ENCODE results near the gene IQGAP2.
"Not testable (repeated sequence)": the region's sequence is repeated elsewhere in the genome, so short reads cannot be mapped to it uniquely, and the experiment has no call there.

IQGAP2 gene

GRCh38 chr5:76504901-76505564, 101.9 kb downstream of the IQGAP2 start:
- DNase-seq (ENCODE audit: low read depth), result no peak

DNA sequence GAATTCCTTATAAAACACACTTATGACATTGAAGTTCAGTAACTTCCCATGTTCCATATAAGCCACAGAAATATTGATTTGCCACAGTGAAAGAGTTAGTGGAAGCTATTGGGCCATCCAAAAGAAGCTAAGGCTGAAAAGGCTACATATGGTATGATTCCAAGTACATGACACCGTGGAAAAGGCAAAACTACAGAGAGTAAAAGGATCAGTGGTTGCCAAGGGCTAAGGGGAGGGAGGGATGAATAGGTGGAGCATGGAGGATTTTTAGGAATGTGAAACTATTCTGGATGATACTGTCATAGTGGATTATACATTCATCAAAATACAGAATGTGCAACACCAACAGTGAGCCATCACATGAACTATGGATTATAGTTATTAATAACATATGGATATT, 110.4 kb downstream of the IQGAP2 start:
- DNase-seq (ENCODE audit: low read depth), result no peak

- no peak for DNase-seq (ENCODE audit: low read depth)
Observed at GRCh38 chr5:76514292-76514691, 111.2 kb downstream of the IQGAP2 start.

DNA sequence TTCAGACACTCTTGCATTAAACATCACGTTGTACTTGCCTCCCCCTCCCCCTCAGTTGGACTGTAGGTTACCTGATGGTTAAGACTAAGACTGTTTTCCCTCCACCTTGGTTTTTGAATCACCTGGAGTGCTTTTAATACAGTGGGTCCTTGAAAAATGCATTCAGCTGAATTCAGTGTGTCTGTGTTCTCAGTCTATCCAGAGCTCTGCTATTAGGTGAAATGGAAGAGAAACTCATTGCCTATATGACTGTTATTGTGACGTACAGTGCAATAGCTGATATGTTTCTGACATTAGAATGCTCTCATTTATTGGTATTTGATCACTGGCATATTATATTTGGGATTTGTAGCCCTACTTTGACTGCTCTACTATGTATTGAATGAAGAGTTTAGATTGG, 111.6 kb downstream of the IQGAP2 start:
- no peak for DNase-seq (ENCODE audit: low read depth)

DNA sequence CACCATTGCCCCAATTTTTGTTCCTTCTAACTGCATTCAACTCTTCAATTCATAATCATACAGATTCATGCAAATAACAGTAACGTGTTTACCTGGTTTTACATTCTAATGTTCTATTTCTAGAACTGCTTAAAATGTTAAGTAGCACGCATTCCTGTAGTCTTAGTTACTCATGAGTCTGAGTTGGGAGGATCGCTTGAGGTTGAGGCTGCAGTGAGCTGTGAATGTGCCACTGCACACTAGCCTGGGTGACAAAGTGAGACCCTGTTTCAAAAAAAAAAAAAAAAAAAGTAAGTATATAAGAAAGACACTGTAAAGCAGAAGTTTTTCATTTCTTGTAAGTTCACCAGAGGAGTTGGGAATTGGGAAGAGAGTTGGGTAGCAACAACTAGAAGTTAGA, 114.2 kb downstream of the IQGAP2 start:
- DNase-seq (ENCODE audit: low read depth), result no peak

- DNase-seq (ENCODE audit: low read depth), result not testable (repeated sequence)
Observed at GRCh38 chr5:76518246-76518645, 115.2 kb downstream of the IQGAP2 start.

- DNase-seq (ENCODE audit: low read depth), result no peak
Observed at GRCh38 chr5:76521240-76521758, 118.2 kb downstream of the IQGAP2 start.

- no peak for DNase-seq (ENCODE audit: low read depth)
Observed at GRCh38 chr5:76522103-76522935, 119.2 kb downstream of the IQGAP2 start.

DNA sequence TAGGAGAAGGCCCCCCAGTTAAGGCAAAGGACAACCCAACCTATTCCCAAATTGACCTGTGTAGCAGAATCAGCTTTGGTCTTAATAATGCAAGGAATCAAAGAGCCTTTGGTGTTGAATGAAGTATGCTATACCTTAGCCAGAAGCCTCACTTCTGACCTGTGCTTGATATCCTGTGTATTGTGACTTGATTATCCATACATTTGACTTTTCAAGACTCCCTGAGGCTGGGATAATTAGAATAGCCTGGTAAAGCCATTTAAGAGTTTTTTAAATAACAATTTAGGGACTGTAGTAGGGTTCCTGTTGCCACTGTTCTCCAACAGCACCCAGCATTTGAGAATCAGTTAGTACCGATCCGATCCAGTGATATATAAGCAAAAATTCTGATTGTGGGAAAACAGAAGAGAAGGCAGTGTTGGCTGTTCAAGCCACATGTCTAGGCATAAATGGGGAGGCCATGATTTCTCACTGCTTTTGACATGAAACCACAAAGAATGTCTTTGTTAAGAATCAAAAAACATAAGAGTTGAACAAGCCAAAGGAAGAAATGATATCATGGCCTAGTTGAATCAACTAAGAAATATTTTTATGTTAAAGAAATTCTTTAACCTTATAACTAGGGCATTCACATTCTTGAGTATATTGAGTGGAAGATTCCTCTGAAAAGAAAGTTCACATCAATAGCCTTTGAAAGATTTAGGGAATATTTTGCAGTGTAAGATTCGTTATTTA, 121.2 kb downstream of the IQGAP2 start:
- DNase-seq (ENCODE audit: low read depth), result no peak

- DNase-seq (ENCODE audit: low read depth), result no peak
Observed at GRCh38 chr5:76524868-76525267, 121.8 kb downstream of the IQGAP2 start.

- no peak for DNase-seq (ENCODE audit: low read depth)
Observed at GRCh38 chr5:76525956-76526355, 122.9 kb downstream of the IQGAP2 start.

- no peak for DNase-seq (ENCODE audit: low read depth)
Observed at GRCh38 chr5:76526950-76527583, 124.0 kb downstream of the IQGAP2 start.

DNA sequence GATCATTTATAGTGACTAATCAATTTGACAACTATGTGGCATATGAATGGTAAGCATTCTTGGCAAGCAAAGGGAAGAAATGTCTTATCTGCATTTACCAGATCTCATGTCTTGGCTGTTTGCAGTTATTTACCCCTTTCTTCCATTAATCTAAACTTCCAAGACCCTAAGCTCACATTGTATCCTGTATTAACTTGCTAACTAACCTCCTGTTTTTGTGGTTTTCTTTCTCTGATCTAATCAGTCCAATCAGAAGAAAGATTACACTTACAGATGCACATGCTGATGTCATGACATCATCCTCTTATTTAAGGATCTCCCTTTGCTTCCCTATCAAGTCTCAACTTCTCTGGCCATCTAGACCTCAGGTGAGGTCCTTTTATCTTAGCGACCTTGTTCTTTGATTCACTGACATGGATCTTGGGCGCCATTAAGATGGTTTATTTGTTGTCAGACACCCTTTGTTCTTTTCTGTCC, 124.6 kb downstream of the IQGAP2 start:
- DNase-seq (ENCODE audit: low read depth), result no peak

- no peak for DNase-seq (ENCODE audit: low read depth)
Observed at GRCh38 chr5:76528547-76529331, 125.7 kb downstream of the IQGAP2 start.

DNA sequence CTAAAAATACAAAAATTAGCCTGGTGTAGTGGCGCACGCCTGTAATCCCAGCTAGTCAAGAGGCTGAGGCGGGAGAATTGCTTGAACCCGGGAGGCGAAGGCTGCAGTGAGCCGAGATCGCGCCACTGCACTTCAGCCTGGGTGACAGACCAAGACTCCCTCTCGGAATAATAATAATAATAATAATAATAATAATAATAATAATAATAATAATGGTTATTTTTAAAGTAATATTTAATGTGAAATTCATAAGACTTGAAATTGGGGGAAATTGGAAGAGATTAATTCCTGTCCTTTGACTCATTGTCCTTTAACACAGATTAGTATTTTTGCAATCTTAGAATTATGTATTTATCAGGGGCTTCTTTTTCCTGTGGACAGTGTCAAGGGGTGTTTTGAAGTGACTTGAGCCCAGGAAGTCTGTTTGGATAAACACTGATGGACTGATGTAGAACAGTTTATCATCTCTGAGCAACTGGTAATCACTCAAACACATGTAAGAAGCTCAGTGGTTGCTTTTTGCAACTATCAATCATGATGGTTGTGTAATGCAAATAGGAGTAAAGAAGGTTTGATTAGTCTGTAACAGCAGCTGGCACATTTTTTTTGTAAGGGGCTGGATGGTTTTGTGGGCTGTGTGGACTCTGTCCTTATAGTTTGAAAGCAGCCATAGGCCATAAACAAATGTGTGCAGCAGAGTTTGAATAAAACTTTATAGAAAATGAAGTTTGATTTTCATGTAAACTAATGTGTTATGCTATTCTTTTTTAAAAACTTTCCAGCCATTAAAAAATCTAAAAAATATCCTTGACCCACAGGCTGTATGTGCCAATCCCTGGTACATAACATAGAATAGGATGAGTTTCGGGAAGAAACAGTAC, 126.6 kb downstream of the IQGAP2 start:
- no peak for DNase-seq (ENCODE audit: low read depth)

GRCh38 chr5:76532052-76532451, 129.0 kb downstream of the IQGAP2 start:
- DNase-seq (ENCODE audit: low read depth), result no peak

DNA sequence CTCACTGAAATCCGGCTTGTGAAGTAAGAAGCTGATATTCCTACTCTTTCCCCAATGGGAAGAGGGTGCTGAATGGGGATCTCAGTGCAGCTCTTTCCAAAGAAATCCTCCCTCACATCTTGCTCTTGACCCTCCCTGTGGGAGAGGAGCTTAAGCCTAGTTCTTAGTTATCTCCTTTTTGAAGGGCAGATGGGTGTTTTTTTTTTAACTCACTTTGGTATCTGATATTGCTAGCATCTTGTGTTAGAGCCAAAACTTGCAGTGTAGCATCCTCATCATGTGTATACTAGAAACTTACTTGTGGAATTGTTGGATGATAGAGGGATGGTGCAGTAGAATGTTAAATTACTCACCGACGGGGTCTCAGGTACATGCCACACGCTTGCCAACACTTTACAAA, 129.9 kb downstream of the IQGAP2 start:
- DNase-seq (ENCODE audit: low read depth), result no peak

DNA sequence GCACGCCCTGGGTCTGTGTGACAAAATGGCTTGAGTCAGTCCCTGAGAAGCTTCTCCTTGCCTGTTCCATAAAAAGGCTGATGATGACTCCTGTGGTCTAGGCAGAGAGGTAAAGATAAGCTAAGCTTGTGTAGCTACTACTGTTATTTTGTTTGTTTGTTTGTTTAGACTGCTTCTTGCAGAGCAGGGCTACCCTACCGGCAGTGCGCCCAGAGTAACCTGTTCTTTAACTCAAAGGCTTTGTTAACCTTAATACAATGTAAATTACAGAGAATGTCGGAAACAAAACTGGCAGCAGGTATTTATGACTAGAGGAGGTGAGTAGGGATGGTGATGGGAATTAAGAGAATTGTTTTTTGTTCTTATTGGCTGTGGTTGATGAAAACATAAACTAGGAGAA, 132.5 kb downstream of the IQGAP2 start:
- no peak for DNase-seq (ENCODE audit: low read depth)

- no peak for DNase-seq (ENCODE audit: low read depth)
Observed at GRCh38 chr5:76537073-76537543, 134.0 kb downstream of the IQGAP2 start.

DNA sequence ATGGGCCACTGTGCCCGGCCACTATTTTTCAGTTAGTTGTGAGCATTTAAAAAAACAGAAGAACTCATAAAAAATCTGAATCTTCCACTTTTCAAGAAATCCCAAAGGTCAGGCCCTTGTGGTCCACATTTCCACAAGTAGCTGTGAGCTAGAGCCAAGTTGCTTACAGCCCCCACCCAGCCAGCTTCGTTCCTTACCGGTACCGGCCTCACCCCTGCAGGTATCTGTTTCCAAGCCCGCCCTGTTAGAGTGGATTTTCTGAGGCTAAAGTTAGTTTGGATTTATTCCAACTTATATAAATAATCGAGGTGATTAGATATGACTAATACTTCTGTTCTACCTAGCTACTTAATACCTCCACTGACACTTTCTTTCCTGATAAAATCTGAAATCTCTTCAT, 139.2 kb downstream of the IQGAP2 start:
- no peak for DNase-seq (ENCODE audit: low read depth)
